Left cardiac atrium (tissue), 2 donors: ENCODE data around the gene PACSIN1. TPM values are rescaled to one million over a fixed set of nuclear protein-coding genes. Genes with fewer than 3 reads are reported as not detected.

ENCODE experiments used
- total RNA-seq, 2 donors: library from RNA; stranded (reverse); fragmentation: NEBNext Ultra II Directional; extraction: Animal tissue kit (Norgen Biotek cat#: 25700); gene quantifications; one replicate each; pipeline ENCODE4 v1.2.1, GENCODE V29; 2021
- donor health status: DM: no; HTN: yes; CAD: no; lungs with severe emphysema.
- donor health status: DM: yes; HTN: yes; CAD: no.

The PACSIN1 gene
- total RNA-seq, 2 donors from 2014 or later = 3.4 to 8.4 TPM

Other genes with a start within 250 kb of the PACSIN1 start
- gene HMGA1, start 229.2 kb upstream of the PACSIN1 start, total RNA-seq = 10 to 100 TPM; 32.5 to 36.2 TPM
- 10 to 100 TPM; 18.4 to 22.7 TPM for gene SMIM29, start 217.1 kb upstream of the PACSIN1 start, total RNA-seq
- 10 to 100 TPM; 36.6 to 53.6 TPM for gene NUDT3, start 73.4 kb upstream of the PACSIN1 start, total RNA-seq
- 100 to 1,000 TPM; 746 to 770 TPM for gene RPS10, start 40.0 kb upstream of the PACSIN1 start, total RNA-seq
- under 1 TPM in 1 of 2 donors, not detected in 1; 0.16 TPM for gene SPDEF, start 90.3 kb downstream of the PACSIN1 start, total RNA-seq
- gene ILRUN, start 230.7 kb downstream of the PACSIN1 start, total RNA-seq = 100 to 1,000 TPM; 102 to 104 TPM